GM12878 (cell line): ENCODE measurements around the gene PRKN.

Source experiments
- POLR2A ChIP-seq: IDR thresholded peaks from 2 replicates; pipeline ENCODE4 v1.6.1; 2011; ENCODE audit warnings: low read depth, mild to moderate bottlenecking, low read length
- RBBP5 ChIP-seq: fragments of 200-600 bp; sonication (generic); conservative IDR thresholded peaks from 2 replicates; pipeline ENCODE4 v1.6.1; 2016
- SP1 ChIP-seq: IDR thresholded peaks from one replicate; pipeline ENCODE4 v1.6.1; 2011; ENCODE audit warnings: low read depth, low read length
- TAF1 ChIP-seq: IDR thresholded peaks from 2 replicates; pipeline ENCODE4 v1.6.1; 2011; ENCODE audit warnings: mild to moderate bottlenecking, low read depth, low read length, borderline replicate concordance
- TCF7 ChIP-seq: IDR thresholded peaks from 2 replicates; pipeline ENCODE4 v1.6.1; 2014; ENCODE audit warnings: antibody characterized with exemption, borderline replicate concordance
- TF ChIP-seq, protein P1 (sequence below): fragments of 450-650 bp; IDR thresholded peaks from 2 replicates; pipeline ENCODE4 v1.6.1; 2017; ENCODE audit warnings: mild to moderate bottlenecking, moderate library complexity
- TF ChIP-seq, protein P2 (sequence below), 3 experiments: IDR thresholded peaks in 2 of 3; conservative IDR thresholded peaks in 1 of 3; 2 replicates each; pipeline ENCODE4 v1.5.1; 2011; ENCODE audit warnings: low read depth in 3 of 3, low read length in 3 of 3, mild to moderate bottlenecking in 3 of 3, control low read depth in 2 of 3, moderate library complexity in 2 of 3, inconsistent platforms in 1 of 3, mixed read lengths in 1 of 3; ENCODE audit not compliant: control insufficient read depth in 2 of 3, insufficient read depth in 1 of 3; ENCODE audit errors: extremely low read depth in 1 of 3

DNA sequence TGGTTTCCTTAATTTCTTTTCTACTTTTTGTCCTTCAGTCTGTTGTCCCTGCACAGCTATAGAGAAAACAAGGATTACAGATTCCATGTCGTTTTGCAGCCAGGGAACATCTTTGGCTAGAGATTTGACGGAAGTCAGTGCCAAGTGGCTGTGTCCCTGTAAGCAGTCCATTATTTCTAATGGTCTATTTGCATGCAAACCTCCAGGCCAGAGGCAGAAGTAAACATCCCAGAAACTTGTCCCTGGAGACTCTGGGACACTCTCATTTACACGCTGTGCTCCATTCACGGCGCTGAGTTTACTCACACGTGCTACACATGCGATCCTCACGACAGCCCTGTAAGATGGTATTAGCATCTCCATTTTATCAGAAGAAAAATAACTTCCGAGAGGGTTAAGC lies 355.5 kb downstream of the PRKN start:
- TF ChIP-seq TAF1 (no peak), TCF7 (no peak), POLR2A (no peak), RBBP5 (no peak), SP1 (no peak)
- TF ChIP-seq, protein P1, sequence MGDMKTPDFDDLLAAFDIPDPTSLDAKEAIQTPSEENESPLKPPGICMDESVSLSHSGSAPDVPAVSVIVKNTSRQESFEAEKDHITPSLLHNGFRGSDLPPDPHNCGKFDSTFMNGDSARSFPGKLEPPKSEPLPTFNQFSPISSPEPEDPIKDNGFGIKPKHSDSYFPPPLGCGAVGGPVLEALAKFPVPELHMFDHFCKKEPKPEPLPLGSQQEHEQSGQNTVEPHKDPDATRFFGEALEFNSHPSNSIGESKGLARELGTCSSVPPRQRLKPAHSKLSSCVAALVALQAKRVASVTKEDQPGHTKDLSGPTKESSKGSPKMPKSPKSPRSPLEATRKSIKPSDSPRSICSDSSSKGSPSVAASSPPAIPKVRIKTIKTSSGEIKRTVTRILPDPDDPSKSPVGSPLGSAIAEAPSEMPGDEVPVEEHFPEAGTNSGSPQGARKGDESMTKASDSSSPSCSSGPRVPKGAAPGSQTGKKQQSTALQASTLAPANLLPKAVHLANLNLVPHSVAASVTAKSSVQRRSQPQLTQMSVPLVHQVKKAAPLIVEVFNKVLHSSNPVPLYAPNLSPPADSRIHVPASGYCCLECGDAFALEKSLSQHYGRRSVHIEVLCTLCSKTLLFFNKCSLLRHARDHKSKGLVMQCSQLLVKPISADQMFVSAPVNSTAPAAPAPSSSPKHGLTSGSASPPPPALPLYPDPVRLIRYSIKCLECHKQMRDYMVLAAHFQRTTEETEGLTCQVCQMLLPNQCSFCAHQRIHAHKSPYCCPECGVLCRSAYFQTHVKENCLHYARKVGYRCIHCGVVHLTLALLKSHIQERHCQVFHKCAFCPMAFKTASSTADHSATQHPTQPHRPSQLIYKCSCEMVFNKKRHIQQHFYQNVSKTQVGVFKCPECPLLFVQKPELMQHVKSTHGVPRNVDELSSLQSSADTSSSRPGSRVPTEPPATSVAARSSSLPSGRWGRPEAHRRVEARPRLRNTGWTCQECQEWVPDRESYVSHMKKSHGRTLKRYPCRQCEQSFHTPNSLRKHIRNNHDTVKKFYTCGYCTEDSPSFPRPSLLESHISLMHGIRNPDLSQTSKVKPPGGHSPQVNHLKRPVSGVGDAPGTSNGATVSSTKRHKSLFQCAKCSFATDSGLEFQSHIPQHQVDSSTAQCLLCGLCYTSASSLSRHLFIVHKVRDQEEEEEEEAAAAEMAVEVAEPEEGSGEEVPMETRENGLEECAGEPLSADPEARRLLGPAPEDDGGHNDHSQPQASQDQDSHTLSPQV, result no peak
- TF ChIP-seq, protein P2, sequence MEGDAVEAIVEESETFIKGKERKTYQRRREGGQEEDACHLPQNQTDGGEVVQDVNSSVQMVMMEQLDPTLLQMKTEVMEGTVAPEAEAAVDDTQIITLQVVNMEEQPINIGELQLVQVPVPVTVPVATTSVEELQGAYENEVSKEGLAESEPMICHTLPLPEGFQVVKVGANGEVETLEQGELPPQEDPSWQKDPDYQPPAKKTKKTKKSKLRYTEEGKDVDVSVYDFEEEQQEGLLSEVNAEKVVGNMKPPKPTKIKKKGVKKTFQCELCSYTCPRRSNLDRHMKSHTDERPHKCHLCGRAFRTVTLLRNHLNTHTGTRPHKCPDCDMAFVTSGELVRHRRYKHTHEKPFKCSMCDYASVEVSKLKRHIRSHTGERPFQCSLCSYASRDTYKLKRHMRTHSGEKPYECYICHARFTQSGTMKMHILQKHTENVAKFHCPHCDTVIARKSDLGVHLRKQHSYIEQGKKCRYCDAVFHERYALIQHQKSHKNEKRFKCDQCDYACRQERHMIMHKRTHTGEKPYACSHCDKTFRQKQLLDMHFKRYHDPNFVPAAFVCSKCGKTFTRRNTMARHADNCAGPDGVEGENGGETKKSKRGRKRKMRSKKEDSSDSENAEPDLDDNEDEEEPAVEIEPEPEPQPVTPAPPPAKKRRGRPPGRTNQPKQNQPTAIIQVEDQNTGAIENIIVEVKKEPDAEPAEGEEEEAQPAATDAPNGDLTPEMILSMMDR (IDR thresholded peaks at IDR 0.05 in 2 of 3, conservative IDR thresholded peaks at IDR 0.05 in 1 of 3; ENCODE audit: control insufficient read depth in 2 of 3, extremely low read depth in 1 of 3, insufficient read depth in 1 of 3, low read depth in 3 of 3, low read length in 3 of 3), result no peak
